AML-193 (cell line): ENCODE data around the gene C1orf35.

Source experiments
- DNase-seq, 2 experiments: peaks; one replicate each; lab custom pipeline; 2025; lab: John Stamatoyannopoulos, UW

C1orf35 gene

DNA sequence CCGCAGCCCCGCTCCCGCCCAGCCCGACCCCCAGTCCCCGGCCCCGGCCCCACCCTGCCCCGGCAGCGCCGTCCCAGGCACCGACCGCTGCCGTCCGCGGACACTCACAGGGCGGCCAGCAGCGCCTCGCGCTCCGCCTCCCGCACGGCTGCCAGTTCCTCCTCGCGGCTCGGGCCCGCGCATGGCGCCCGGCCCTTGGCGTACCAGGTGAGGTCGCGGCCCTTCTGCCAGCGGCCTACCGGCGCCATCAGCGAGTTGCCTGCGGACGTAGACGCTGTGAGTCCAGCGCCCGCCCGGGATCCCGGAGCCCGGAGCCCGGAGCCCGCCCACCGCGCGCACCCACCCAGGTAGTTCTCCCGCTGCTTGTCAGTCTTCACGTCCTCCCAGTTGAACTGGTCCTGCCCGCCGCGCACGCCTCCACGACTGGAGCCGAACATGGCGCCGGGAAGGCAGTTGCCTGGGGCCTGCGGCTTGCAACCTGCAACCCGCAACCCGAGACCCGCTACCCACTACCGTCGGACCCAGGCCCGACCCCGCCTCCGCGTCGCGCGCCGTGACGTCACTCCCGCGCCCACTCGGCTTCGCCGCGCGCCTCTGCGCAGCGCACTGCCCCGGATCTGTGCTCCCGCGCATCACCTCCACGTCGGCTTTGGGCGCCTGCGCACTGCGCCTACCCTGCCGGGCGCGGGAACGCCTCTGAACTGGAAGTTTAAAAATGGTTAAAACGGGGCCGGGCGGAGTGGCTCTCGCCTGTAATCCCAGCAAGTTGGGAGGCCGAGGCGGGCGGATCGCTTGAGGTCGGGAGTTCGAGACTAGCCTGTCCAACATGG, at the start of gene C1orf35:
Gene C1orf35 (minus strand): TSS at position 535 of the 830 bp plus-strand sequence. CDS start 98 bp downstream, at position 437.
- DNase-seq = peak; percentile 75 to 89

DNA sequence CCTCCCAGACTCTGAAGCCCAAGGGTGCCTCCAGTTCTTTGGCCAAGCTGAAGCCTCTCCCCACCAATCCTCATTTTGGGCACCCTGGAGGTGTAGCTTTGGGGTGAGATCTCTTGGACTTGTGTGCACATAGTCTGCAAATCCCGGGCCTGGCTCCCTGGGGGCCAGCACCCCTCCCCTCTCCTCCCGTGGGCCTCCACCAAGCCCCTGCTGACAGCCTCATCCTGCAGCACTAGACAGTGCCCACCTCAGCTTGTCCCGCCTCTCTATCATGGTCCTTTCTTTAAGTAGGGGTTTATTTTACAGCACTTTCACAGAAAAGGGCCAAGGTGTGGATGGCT, 49.8 kb upstream of the C1orf35 start:
- no peak for DNase-seq

GRCh38 chr1:228152097-228152917, 49.2 kb upstream of the C1orf35 start:
- DNase-seq = no peak

- no peak for DNase-seq
Observed at GRCh38 chr1:228151180-228151925, 48.2 kb upstream of the C1orf35 start.

- no peak for DNase-seq
Observed at GRCh38 chr1:228150461-228151179, 47.5 kb upstream of the C1orf35 start.

GRCh38 chr1:228150120-228150460, 47.0 kb upstream of the C1orf35 start:
- DNase-seq = no peak

GRCh38 chr1:228149406-228150119, 46.4 kb upstream of the C1orf35 start, which contains the start of gene GJC2:
Gene GJC2 (plus strand): TSS chr1:228149930. CDS start chr1:228157759, 7,829 bp downstream.
- no peak for DNase-seq

GRCh38 chr1:228148935-228149405, 45.8 kb upstream of the C1orf35 start:
- DNase-seq = no peak

DNA sequence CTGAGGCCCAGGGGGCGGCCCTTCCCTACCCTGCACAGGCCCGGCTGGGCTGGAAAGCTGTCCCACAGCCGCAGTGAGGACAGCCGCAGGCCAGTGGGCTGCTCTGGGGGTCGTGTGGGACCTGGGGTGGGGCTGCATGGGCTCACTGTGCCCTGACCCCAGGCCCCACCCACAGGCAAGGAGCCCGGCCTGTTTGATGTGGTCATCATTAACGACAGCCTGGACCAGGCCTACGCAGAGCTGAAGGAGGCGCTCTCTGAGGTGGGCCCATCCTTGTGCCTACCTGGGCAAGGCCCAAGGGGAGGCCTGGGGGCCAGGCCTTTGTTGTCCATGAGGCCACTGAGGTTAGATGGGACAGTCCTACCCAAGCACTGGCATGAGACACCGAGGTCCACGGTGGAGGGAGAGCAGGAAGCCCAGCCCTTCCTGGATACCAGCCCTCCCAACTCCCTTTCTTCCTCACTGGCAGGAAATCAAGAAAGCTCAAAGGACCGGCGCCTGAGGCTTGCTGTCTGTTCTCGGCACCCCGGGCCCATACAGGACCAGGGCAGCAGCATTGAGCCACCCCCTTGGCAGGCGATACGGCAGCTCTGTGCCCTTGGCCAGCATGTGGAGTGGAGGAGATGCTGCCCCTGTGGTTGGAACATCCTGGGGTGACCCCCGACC, 45.2 kb upstream of the C1orf35 start:
- no peak for DNase-seq

DNA sequence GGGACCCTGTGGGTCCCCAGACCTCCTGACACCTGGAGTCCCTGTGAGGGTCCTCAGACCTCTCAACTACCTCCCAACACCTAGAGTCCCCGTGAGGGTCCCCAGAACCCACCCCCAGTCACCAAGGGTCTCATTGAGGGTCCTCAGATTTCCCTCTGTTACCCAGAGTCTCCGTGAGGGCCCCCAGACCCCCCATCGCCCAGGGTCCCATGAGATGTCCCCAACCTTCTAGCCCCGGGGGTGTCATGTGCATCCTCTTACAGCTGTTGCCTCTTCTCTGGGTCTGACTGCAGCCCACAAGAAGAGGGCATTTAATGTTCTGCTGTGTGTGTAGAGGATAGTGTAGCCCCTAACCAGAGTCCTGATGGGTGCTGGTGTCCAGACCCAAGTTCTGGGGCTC, 44.6 kb upstream of the C1orf35 start:
- no peak for DNase-seq

- DNase-seq = no peak
Observed at GRCh38 chr1:228147151-228147693, 44.1 kb upstream of the C1orf35 start.

DNA sequence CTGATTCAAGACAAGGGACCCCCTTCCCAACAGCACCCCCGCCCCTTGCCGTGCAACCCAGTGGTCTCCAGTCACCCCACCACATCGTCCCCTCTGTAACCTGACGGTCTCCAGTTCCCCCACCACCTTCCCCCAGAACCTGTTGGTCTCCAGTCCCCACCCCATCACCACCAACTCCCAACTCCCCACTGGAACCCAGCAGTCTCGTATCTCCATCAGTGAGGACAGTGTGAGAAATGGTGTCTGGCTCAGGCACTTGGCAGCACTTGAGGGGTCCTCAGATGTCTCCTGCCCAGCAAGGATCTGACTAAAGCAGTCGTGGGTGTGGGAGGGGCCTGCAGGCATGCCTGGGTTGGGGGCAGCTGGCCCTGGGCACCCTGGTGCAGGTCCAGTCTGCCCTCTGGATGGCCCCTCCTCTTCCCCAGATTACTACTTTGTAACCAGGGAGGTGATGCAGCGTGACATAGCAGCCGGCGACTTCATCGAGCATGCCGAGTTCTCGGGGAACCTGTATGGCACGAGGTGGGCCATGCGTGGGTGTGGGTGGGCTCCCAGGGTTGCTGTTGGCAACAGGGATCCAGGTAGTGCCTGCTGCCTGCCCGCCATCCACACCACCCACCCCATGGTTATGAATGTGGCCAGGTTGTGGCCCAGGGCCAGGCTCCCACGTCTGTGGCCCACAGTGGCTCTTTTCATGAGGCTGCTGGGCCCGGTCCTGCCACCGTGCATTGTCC, 43.5 kb upstream of the C1orf35 start:
- no peak for DNase-seq

DNA sequence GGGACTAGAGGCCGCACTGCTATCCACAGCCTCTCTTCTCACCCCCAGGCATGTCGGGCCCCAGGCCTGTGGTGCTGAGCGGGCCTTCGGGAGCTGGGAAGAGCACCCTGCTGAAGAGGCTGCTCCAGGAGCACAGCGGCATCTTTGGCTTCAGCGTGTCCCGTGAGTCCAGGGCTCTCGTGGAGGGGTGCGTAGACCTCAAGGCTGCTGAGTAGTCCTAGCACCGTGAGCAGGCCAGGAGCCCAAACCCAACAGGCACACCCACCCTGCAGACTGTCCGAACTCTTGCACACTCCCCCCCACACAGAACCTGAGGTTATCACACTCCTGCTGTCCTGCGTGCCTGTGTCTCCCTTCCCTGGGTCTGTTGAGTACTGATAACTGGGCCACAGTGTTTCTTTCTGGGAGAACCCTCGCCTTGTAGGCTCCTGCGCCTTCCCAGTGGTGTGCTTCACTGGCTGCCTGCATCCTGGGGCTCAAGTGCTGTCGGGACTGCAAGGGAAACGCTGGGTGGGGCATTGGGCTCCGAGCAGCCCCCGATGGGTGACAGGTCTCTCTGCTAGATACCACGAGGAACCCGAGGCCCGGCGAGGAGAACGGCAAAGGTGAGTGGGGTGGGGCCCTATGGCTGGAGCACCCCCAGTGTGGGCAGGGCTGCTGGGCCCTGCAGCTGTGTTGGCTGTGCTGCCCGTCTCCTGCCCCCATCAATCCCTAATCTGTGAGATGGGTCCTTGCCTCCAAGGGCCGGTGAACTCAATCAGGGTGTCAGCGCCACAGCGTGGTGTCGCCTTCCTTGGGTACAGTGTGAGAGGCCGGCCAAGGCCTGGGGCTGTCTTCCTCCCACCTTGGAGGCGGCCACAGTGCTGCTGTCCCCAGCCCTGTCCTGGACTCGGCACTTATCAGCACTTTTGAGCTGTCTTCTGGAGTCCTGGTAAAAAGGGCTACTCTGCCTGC, 42.6 kb upstream of the C1orf35 start:
- DNase-seq = no peak

DNA sequence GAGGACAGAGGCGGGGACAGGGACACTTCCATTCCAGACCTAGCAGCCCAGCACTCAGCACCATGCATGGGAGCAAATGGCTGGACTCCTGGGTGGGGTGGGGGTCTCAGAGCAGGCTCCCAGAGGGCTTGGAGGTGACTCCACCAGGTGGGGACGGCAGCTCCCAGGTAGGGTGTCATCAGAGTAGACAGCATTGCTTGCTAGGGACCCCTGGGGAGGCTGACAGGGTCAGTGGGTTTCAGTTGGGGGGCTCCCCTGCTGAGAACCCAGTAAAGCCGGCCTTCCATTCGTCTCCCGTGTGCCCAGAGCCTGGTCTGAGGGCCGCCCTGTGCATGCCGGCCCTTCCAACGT, 41.8 kb upstream of the C1orf35 start:
- DNase-seq = no peak

GRCh38 chr1:228144193-228144992, 41.3 kb upstream of the C1orf35 start:
- DNase-seq = no peak

DNA sequence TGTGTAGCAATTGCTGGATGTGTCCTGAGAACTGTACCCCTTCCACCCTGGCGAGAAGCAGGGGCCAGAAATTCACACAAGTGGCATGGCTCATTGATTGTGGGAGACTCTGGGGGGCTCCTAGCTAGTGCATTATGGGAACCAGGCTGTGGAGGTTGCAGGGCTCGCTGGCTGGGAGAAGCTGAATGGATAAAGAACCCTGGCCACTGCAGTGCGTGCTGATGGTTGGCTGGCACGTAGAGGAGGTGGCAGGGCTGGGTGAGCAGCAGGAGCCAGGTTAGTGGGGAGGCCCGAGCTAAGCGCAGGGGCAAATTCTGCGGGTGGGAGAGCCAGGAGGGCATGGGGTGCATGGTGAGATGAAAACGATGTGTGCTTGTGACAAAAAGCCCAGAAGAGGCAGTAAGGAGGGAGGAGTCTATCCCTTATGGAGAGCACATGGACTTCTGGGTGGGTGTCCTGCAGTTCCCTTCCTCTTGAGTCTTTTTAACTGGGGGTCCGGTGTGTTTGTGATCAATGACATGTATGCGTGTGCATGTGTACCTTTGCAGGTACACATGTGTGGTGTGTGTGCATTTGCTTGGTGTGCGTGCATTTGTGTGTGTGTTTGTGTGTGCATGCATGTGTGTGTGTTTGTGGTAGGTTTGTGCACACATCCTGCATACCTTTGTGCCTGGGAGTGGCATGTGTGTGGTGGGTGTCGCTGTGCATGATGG, 40.5 kb upstream of the C1orf35 start:
- DNase-seq = no peak

- no peak for DNase-seq
Observed at GRCh38 chr1:228142701-228143136, 39.6 kb upstream of the C1orf35 start.
